Measurements from ENCODE around the gene MARK1. TPM values are rescaled to one million over a fixed set of nuclear protein-coding genes. Genes with fewer than 3 reads are reported as not detected.

MARK1 gene
- total and polyA plus RNA-seq, 2 experiments from 2014 or later = 11.1 to 13.6 TPM

- H3K27ac Mint-ChIP-seq = no peak overlapping the region
- H3K9me3 Mint-ChIP-seq = no peaks in the 10 kb centered on the region
- Histone ChIP-seq H3K27me3 (ENCODE audit: insufficient read depth) (no peaks in the 10 kb centered on the region), H3K4me3 (no peak overlapping the region), H3F3A (replicated peaks; ENCODE audit: low read depth) (no peaks in the 10 kb centered on the region), H3K36me3 (ENCODE audit: insufficient read depth) (no peaks in the 10 kb centered on the region), H4K20me1 (replicated peaks; ENCODE audit: insufficient read depth) (peaks cover 8% of the 10 kb centered on the region; the same call in 1 of the 2 replicates), H3K79me2 (replicated peaks; ENCODE audit: insufficient read depth) (peaks cover 97% of the 10 kb centered on the region), H3K9me2 (ENCODE audit: insufficient read depth) (no peaks in the 10 kb centered on the region), H3K4me2 (no peak overlapping the region), H3K27ac (ENCODE audit: low read depth) (no peak overlapping the region), H2AFZ (no peak overlapping the region), H3K4me1 (ENCODE audit: insufficient read depth) (peaks cover 18% of the 10 kb centered on the region; the same call in 1 of the 2 replicates)
- no peaks in the 10 kb centered on the region for H3K27me3 Mint-ChIP-seq (ENCODE audit: insufficient read depth, low read depth, poor library complexity)
- peaks cover 7% of the 10 kb centered on the region; the same call in 2 of the 3 replicates for H3K36me3 Mint-ChIP-seq (ENCODE audit: low read depth)
- no peak for ATAC-seq
- peaks cover 26% of the 10 kb centered on the region for H3K4me1 Mint-ChIP-seq
- no peak for DNase-seq (ENCODE audit: low spot score)
- no peak for TF ChIP-seq CREB1 (CRISPR knock-in tag; IDR thresholded peaks at IDR 0.05; ENCODE audit: low read depth)
- TF ChIP-seq CTCF (conservative IDR thresholded peaks at IDR 0.05; ENCODE audit: low read depth in 2 of 2) = no peak
- TF ChIP-seq STAT1 (IDR thresholded peaks at IDR 0.05; ENCODE audit: unreplicated experiment) = no peak
- no peak for TF ChIP-seq EZH2phosphoT487 (IDR thresholded peaks at IDR 0.05; ENCODE audit: unreplicated experiment)
- H3K4me3 Mint-ChIP-seq = no peak overlapping the region
These were observed 38.9 kb downstream of the MARK1 start for GRCh38 chr1:220566869-220567268.

- no peak overlapping the region for H3K27ac ChIP-seq (ENCODE audit: low read depth)
- H3K4me3 Mint-ChIP-seq = no peak overlapping the region
- no peaks in the 10 kb centered on the region for H3K36me3 ChIP-seq (ENCODE audit: insufficient read depth)
- H3K4me1 ChIP-seq (ENCODE audit: insufficient read depth) = no peaks in the 10 kb centered on the region
- no peaks in the 10 kb centered on the region for H3K27me3 Mint-ChIP-seq (ENCODE audit: insufficient read depth, low read depth, poor library complexity)
- H3K79me2 ChIP-seq (replicated peaks; ENCODE audit: insufficient read depth) = peaks cover 94% of the 10 kb centered on the region
- no peaks in the 10 kb centered on the region for H3F3A ChIP-seq (replicated peaks; ENCODE audit: low read depth)
- no peak overlapping the region for H3K4me3 ChIP-seq
- H2AFZ ChIP-seq = no peak overlapping the region
- no peaks in the 10 kb centered on the region for H3K27me3 ChIP-seq (ENCODE audit: insufficient read depth)
- peaks cover 38% of the 10 kb centered on the region for H3K36me3 Mint-ChIP-seq (ENCODE audit: low read depth)
- no peak overlapping the region for H3K4me2 ChIP-seq
- no peak for DNase-seq (ENCODE audit: low spot score)
- no peak for ATAC-seq
- H3K4me1 Mint-ChIP-seq = peaks cover 3% of the 10 kb centered on the region; the same call in 1 of the 3 replicates
- no peak overlapping the region for H3K27ac Mint-ChIP-seq
- no peaks in the 10 kb centered on the region for H3K9me2 ChIP-seq (ENCODE audit: insufficient read depth)
- peaks cover 28% of the 10 kb centered on the region for H3K9me3 Mint-ChIP-seq
- no peaks in the 10 kb centered on the region for H4K20me1 ChIP-seq (replicated peaks; ENCODE audit: insufficient read depth)
- TF ChIP-seq EZH2 (IDR thresholded peaks at IDR 0.05; ENCODE audit: low read depth, unreplicated experiment) (no peak), CTCF (conservative IDR thresholded peaks at IDR 0.05; ENCODE audit: low read depth in 2 of 2) (no peak), NANOG (IDR thresholded peaks at IDR 0.05; ENCODE audit: borderline replicate concordance) (no peak), ZNF462 (CRISPR knock-in tag; IDR thresholded peaks at IDR 0.05) (no peak), CREB1 (CRISPR knock-in tag; IDR thresholded peaks at IDR 0.05; ENCODE audit: low read depth) (no peak), ETS1 (IDR thresholded peaks at IDR 0.05) (no peak), JUNB (IDR thresholded peaks at IDR 0.05; ENCODE audit: unreplicated experiment) (no peak), POLR2AphosphoS5 (IDR thresholded peaks at IDR 0.05; ENCODE audit: low read depth) (no peak)
These were observed 44.5 kb downstream of the MARK1 start for GRCh38 chr1:220572416-220572815.
